Testis (tissue), 3 donors: ENCODE data around the gene NEUROD4. TPM values are rescaled to one million over a fixed set of nuclear protein-coding genes. Genes with fewer than 3 reads are reported as not detected.

Source experiments
- DNase-seq: peaks from one replicate; pipeline ENCODE4 v3.0.0-alpha.2; 2019
- H3K27ac ChIP-seq, 2 donors: fragments of 200-600 bp; sonication (generic); one replicate each; pipeline ENCODE4 v1.5.1; 2019
- H3K27me3 ChIP-seq: fragments of 200-600 bp; sonication (generic); one replicate; pipeline ENCODE4 v1.5.1; 2019
- H3K36me3 ChIP-seq: fragments of 200-600 bp; sonication (generic); one replicate; pipeline ENCODE4 v1.5.1; 2017; ENCODE audit warnings: low read depth; ENCODE audit errors: missing control alignments
- H3K4me1 ChIP-seq: fragments of 200-600 bp; sonication (generic); one replicate; pipeline ENCODE4 v1.5.1; 2019
- H3K4me3 ChIP-seq, 2 donors: fragments of 200-600 bp; sonication (generic); one replicate each; pipeline ENCODE4 v1.5.1; 2017 to 2019
- H3K9me3 ChIP-seq: fragments of 200-600 bp; sonication (generic); one replicate; pipeline ENCODE4 v1.5.1; 2017
- CTCF ChIP-seq, 3 experiments: fragments of 450-650 bp in 2 of 3; fragments of 200-600 bp in 1 of 3; sonication (generic) in 1 of 3; IDR thresholded peaks; one replicate each; pipeline ENCODE4 v1.5.1; 2016 to 2019; ENCODE audit warnings: antibody characterized with exemption in 3 of 3, mild to moderate bottlenecking in 2 of 3, moderate library complexity in 1 of 3
- POLR2A ChIP-seq: fragments of 450-650 bp; IDR thresholded peaks from one replicate; pipeline ENCODE4 v1.6.1; 2017; ENCODE audit warnings: antibody characterized with exemption, mild to moderate bottlenecking, moderate library complexity
- WGBS, 2 donors: methylation state at CpG; one replicate each; pipeline ENCODE4 v1.1.5; 2018; 5-methylcytosine and 5-hydroxymethylcytosine counted together
- intact Hi-C: fragments of 100-400 bp; cut with DNase I; formaldehyde crosslinking; loops from one replicate; pipeline ENCODE4 v1.15.1; 2023; ENCODE audit warnings: low total_unique reads
- polyA plus RNA-seq: library from polyadenylated mRNA; stranded (reverse); fragments of 350-450 nt; fragmentation: Illumina TruSeq; extraction: RNeasy Lipid Tissue Mini Kit (QIAGEN cat#74804); gene quantifications from one replicate; pipeline ENCODE4 v1.2.3, GENCODE V29; 2014; ENCODE audit warnings: low read depth, low replicate concordance; ENCODE audit not compliant: insufficient read depth
- total RNA-seq, 2 donors: library from RNA; depleted of rRNA; stranded (reverse); fragments of >200 nt; gene quantifications; one replicate each; pipeline ENCODE4 v1.2.3, GENCODE V29; 2016

Gene NEUROD4
- total and polyA plus RNA-seq, 3 donors from 2014 or later: 0.09 to 0.31 TPM; not detected in 1

DNA sequence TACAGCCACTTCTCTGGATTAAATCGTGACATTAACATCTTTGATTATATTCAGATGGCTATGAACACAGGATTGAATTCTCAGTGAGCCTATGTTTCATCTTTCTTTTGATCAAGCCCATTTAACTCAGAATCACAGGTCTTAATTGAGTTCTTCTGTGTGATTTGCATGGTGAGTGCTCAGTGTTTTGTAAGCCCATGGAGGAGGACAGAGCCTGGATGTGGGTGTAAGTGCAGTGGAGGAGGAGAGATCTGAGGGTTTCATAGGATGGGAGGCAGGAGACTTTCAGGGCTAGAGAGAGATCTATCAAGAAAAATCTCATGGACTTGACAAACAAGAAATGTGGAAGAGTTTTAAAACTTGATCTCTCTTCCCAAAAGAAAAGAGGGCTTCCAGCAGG, 29.9 kb upstream of the NEUROD4 start:
- TF ChIP-seq CTCF (IDR thresholded peaks at IDR 0.05) (no peak), POLR2A (no peak)
- intact Hi-C loops: no loop called here
- DNase-seq: no peak
- Histone ChIP-seq H3K27ac (peak overlapping the region in 1 of 2 donors; percentile 73), H3K36me3 (no peaks in the 10 kb centered on the region), H3K4me1 (peaks cover 6% of the 10 kb centered on the region), H3K4me3 (no peak overlapping the region), H3K9me3 (no peaks in the 10 kb centered on the region), H3K27me3 (no peaks in the 10 kb centered on the region)
- WGBS, 2 donors: 54 to 58% methylated on average over 1 of the region's 1 CpG

DNA sequence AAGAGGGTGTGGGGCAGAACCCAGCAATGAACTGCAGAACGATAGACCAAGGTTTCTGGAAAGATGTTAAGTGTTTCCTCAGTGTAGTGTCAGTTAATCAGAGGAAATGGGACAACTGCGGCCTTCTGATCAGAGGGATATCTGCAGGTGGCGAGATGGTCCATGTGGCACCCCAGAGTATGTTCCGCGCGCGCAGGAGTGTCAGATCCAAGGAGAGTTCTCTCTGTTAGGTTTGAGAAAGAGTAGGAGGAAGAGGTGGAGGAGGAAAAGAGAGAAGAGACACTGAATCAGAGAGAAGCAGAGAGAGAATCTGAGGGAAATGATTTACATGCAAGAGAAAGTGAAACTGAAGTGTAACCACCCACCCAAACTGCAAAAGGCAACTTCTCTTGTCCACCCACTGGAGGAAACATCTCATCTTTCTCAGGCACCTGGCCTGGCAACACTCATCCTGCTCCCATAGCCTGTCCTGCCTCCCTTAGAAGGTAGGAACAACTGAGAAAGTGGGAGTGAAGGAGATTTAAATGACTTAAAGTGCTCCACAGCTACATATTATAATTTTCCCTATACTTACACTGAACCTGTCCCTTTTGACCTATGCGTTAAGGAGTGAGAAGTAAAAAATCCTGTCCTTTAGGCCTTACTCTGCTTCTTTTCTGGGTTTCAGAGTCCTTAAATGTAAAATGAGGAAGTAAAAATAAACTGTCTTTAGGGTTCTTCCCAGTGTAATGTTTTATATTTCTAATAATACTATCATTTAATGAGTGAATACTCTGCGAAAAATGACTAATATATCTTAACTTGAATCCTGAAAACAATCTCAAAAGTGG, 28.4 kb upstream of the NEUROD4 start:
- H3K36me3 ChIP-seq: no peaks in the 10 kb centered on the region
- TF ChIP-seq POLR2A: no peak
- no peak for TF ChIP-seq CTCF (IDR thresholded peaks at IDR 0.05)
- no peaks in the 10 kb centered on the region for H3K9me3 ChIP-seq
- H3K4me1 ChIP-seq: peaks cover 6% of the 10 kb centered on the region
- intact Hi-C loops: no loop called here
- H3K27ac ChIP-seq: no peak overlapping the region
- H3K4me3 ChIP-seq: no peak overlapping the region
- no peak for DNase-seq
- 91% methylated on average over 9 of the region's 9 CpGs for WGBS, 2 donors
- H3K27me3 ChIP-seq: no peaks in the 10 kb centered on the region

GRCh38 chr12:54991991-54992375, 27.8 kb upstream of the NEUROD4 start:
- Histone ChIP-seq H3K9me3 (no peaks in the 10 kb centered on the region), H3K4me1 (peaks cover 6% of the 10 kb centered on the region), H3K27me3 (no peaks in the 10 kb centered on the region), H3K36me3 (no peaks in the 10 kb centered on the region), H3K27ac (no peak overlapping the region), H3K4me3 (no peak overlapping the region)
- TF ChIP-seq CTCF (IDR thresholded peaks at IDR 0.05) (no peak), POLR2A (no peak)
- intact Hi-C loops: no loop called here
- WGBS, 2 donors: 90 to 92% methylated on average over 5 of the region's 5 CpGs
- DNase-seq: no peak

DNA sequence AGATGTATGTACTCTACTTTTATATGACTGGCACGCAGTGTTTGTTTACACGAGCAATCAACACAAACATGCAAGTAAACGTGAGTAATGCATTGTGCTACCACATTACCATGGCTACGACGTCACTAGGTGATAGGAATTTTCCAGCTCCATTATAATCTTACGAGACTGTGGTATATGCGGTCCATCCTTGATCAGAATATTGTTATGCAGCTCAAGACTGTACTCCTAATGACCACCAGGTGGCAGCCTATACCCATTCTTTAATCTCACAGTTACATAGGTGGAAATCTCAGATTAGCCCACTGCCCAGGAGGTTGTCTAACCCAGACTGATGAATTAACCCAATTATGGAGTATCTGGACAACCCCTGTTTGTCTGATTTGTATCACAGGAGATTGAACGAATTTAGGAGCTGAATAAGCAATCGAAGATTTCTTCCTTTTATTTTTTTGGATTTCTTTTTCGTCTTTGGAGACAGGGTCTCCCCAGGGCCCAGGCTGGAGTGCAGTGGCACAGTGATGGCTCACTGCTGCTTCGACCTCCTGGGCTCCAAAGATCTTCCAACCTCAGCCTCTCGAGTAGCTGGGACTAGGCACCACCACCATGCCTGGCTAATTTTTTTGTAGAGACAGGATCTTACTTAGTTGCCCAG, 26.5 kb upstream of the NEUROD4 start:
- no peaks in the 10 kb centered on the region for H3K36me3 ChIP-seq
- H3K4me3 ChIP-seq: no peak overlapping the region
- peak; percentile 73 for DNase-seq
- no peaks in the 10 kb centered on the region for H3K9me3 ChIP-seq
- TF ChIP-seq CTCF (IDR thresholded peaks at IDR 0.05): peak; percentile 91 to 95 (median 93)
- TF ChIP-seq POLR2A: no peak
- intact Hi-C loops: no loop called here
- no peak overlapping the region for H3K27ac ChIP-seq
- WGBS, 2 donors: 27 to 32% methylated on average over 12 of the region's 12 CpGs
- H3K4me1 ChIP-seq: peaks cover 4% of the 10 kb centered on the region
- H3K27me3 ChIP-seq: no peaks in the 10 kb centered on the region
